H1 (cell line): Measurements from ENCODE around the gene TSPEAR. TPM values are rescaled to one million over a fixed set of nuclear protein-coding genes. Genes with fewer than 3 reads are reported as not detected.

Experiments used
- CTCF ChIA-PET: fragments of 300-600 bp; sonication (Branson Sonifier 250); formaldehyde crosslinking; loops from one replicate; lab custom pipeline; 2021; ENCODE audit not compliant: partially characterized antibody; lab: Charles Lee
- POLR2A ChIA-PET: fragments of 300-600 bp; sonication (Branson Sonifier 250); formaldehyde crosslinking; loops from one replicate; lab custom pipeline; 2021; ENCODE audit warnings: inconsistent platforms; ENCODE audit not compliant: partially characterized antibody; lab: Charles Lee
- DNase-seq, 2 experiments: peaks; one replicate each; pipeline versions ENCODE4 v3.0.0 to v3.0.0-alpha.2; 2010 to 2022; ENCODE audit warnings: low spot score in 2 of 2, low read depth in 1 of 2, mixed read lengths in 1 of 2
- FAIRE-seq: peaks from 2 replicates; lab custom pipeline; 2011; peaks lifted over from hg19 to GRCh38; lab: Jason Lieb, UNC
- H2AFZ ChIP-seq: 2 replicates; pipeline ENCODE4 v1.8.1; 2012; ENCODE audit warnings: low read length, inconsistent platforms
- H2AK5ac ChIP-seq: 2 replicates; pipeline ENCODE4 v1.6.1; 2013; ENCODE audit warnings: low read depth, low read length
- H2BK120ac ChIP-seq: replicated peaks from 2 replicates; pipeline ENCODE3; 2013; ENCODE audit warnings: low read depth, low read length, inconsistent platforms
- H2BK12ac ChIP-seq: 2 replicates; pipeline ENCODE4 v1.6.1; 2013; ENCODE audit warnings: low read depth, low read length
- H2BK15ac ChIP-seq: 2 replicates; pipeline ENCODE4 v1.6.1; 2013; ENCODE audit warnings: low read length
- H2BK20ac ChIP-seq: 2 replicates; pipeline ENCODE4 v1.6.1; 2013; ENCODE audit warnings: low read length
- H2BK5ac ChIP-seq: 2 replicates; pipeline ENCODE4 v1.6.1; 2013; ENCODE audit warnings: low read depth, low read length
- H3K14ac ChIP-seq: 2 replicates; pipeline ENCODE4 v1.6.1; 2013; ENCODE audit warnings: inconsistent platforms; ENCODE audit not compliant: insufficient read length
- H3K18ac ChIP-seq: 2 replicates; pipeline ENCODE4 v1.6.1; 2013; ENCODE audit warnings: low read length; ENCODE audit errors: extremely low read depth
- H3K23ac ChIP-seq: 2 replicates; pipeline ENCODE4 v1.6.1; 2013; ENCODE audit warnings: inconsistent platforms; ENCODE audit not compliant: insufficient read length
- H3K23me2 ChIP-seq: 2 replicates; pipeline ENCODE4 v1.6.1; 2013; ENCODE audit warnings: low read depth, low read length
- H3K27ac ChIP-seq: 2 replicates; pipeline ENCODE4 v1.6.1; 2011; ENCODE audit warnings: low read depth, low read length, inconsistent platforms
- H3K27me3 ChIP-seq, 4 experiments: replicated peaks in 1 of 4; 1 replicate in 1 of 4; 2 replicates in 3 of 4; pipeline versions ENCODE4 v1.6.1 to v1.8.1; 2011 to 2013; ENCODE audit warnings: low read length in 3 of 4, mild to moderate bottlenecking in 3 of 4, inconsistent platforms in 2 of 4, mixed read lengths in 2 of 4, moderate library complexity in 1 of 4; ENCODE audit not compliant: control insufficient read depth in 3 of 4, insufficient read depth in 3 of 4; ENCODE audit errors: extremely low read depth in 1 of 4
- H3K36me3 ChIP-seq, 4 experiments: 2 replicates each; pipeline versions ENCODE4 v1.6.1 to v1.8.1; 2011 to 2013; ENCODE audit warnings: mild to moderate bottlenecking in 4 of 4, low read length in 3 of 4, moderate library complexity in 2 of 4, control low read depth in 1 of 4, inconsistent platforms in 1 of 4; ENCODE audit not compliant: insufficient read depth in 4 of 4, control insufficient read depth in 2 of 4
- H3K4ac ChIP-seq: replicated peaks from 2 replicates; pipeline ENCODE3; 2013; ENCODE audit warnings: low read length, low read depth, mixed read lengths, inconsistent platforms; ENCODE audit not compliant: insufficient read length
- H3K4me1 ChIP-seq, 4 experiments: replicated peaks in 1 of 4; 1 replicate in 1 of 4; 2 replicates in 3 of 4; pipeline versions ENCODE4 v1.6.1 to v1.8.1; 2011 to 2013; ENCODE audit warnings: low read length in 3 of 4, inconsistent platforms in 2 of 4, mixed read lengths in 1 of 4; ENCODE audit not compliant: insufficient read depth in 4 of 4, control insufficient read depth in 3 of 4
- H3K4me2 ChIP-seq, 2 experiments: 2 replicates each; pipeline versions ENCODE4 v1.6.1 to v1.8.1; 2011 to 2013; ENCODE audit warnings: low read depth in 2 of 2, low read length in 2 of 2, control low read depth in 1 of 2, inconsistent platforms in 1 of 2, mild to moderate bottlenecking in 1 of 2; ENCODE audit not compliant: insufficient read depth in 1 of 2
- H3K4me3 ChIP-seq, 4 experiments: fragments of 200-600, 300-600 bp in 1 of 4; sonication (generic), shearing (Covaris generic), sonication (Bioruptor Twin) in 1 of 4; 2 replicates each; pipeline versions ENCODE4 v1.5.1 to v1.8.1; 2011 to 2016; ENCODE audit warnings: low read length in 4 of 4, low read depth in 3 of 4, control low read depth in 2 of 4, inconsistent platforms in 2 of 4, mild to moderate bottlenecking in 2 of 4, mixed read lengths in 1 of 4, moderate library complexity in 1 of 4; ENCODE audit not compliant: insufficient read depth in 2 of 4; ENCODE audit errors: extremely low read depth in 1 of 4
- H3K56ac ChIP-seq: replicated peaks from 2 replicates; pipeline ENCODE3; 2013; ENCODE audit warnings: low read depth, mild to moderate bottlenecking, mixed read lengths, low read length, inconsistent platforms; ENCODE audit not compliant: insufficient read length
- H3K79me1 ChIP-seq: 2 replicates; pipeline ENCODE4 v1.6.1; 2013; ENCODE audit warnings: low read depth, low read length, control low read depth
- H3K79me2 ChIP-seq, 2 experiments: 2 replicates each; pipeline versions ENCODE4 v1.6.1 to v1.8.1; 2012 to 2013; ENCODE audit warnings: low read length in 2 of 2, mild to moderate bottlenecking in 2 of 2, inconsistent platforms in 1 of 2; ENCODE audit not compliant: insufficient read depth in 2 of 2, control insufficient read depth in 1 of 2
- H3K9ac ChIP-seq, 4 experiments: replicated peaks in 1 of 4; 1 replicate in 1 of 4; 2 replicates in 3 of 4; pipeline versions ENCODE4 v1.6.1 to v1.8.1; 2011 to 2013; ENCODE audit warnings: low read depth in 3 of 4, low read length in 3 of 4, control low read depth in 2 of 4, mild to moderate bottlenecking in 2 of 4, moderate library complexity in 2 of 4, inconsistent platforms in 1 of 4; ENCODE audit errors: extremely low read depth in 1 of 4
- H3K9me3 ChIP-seq, 2 experiments: 2 replicates each; pipeline versions ENCODE4 v1.6.1 to v1.8.1; 2012 to 2013; ENCODE audit warnings: mild to moderate bottlenecking in 2 of 2, moderate library complexity in 2 of 2, control low read depth in 1 of 2, inconsistent platforms in 1 of 2, low read depth in 1 of 2, low read length in 1 of 2, mixed read lengths in 1 of 2; ENCODE audit not compliant: insufficient read depth in 2 of 2
- H4K20me1 ChIP-seq, 2 experiments: replicated peaks in 1 of 2; 2 replicates each; pipeline versions ENCODE3 to v1.8.1; 2011 to 2013; ENCODE audit warnings: inconsistent platforms in 2 of 2, low read length in 2 of 2, mild to moderate bottlenecking in 1 of 2; ENCODE audit not compliant: insufficient read depth in 2 of 2, control insufficient read depth in 1 of 2
- H4K5ac ChIP-seq: 2 replicates; pipeline ENCODE4 v1.6.1; 2013; ENCODE audit warnings: low read length, low read depth, mixed read lengths, inconsistent platforms; ENCODE audit not compliant: insufficient read length
- H4K8ac ChIP-seq: 2 replicates; pipeline ENCODE4 v1.8.0; 2013; ENCODE audit warnings: mild to moderate bottlenecking, moderate library complexity, low read length, inconsistent platforms; ENCODE audit not compliant: insufficient read depth; ENCODE audit errors: extremely low read depth
- H4K91ac ChIP-seq: replicated peaks from 2 replicates; pipeline ENCODE3; 2013; ENCODE audit warnings: low read length, mixed read lengths, inconsistent platforms; ENCODE audit not compliant: insufficient read length
- BCL11A ChIP-seq, 2 experiments: IDR thresholded peaks; one replicate each; pipeline ENCODE4 v1.6.1; 2011; ENCODE audit warnings: low read depth in 2 of 2, low read length in 2 of 2, mild to moderate bottlenecking in 2 of 2
- PHF8 ChIP-seq: fragments of 200-600 bp; sonication (generic); conservative IDR thresholded peaks from 2 replicates; pipeline ENCODE4 v1.7.1; 2012; ENCODE audit warnings: low read depth, mild to moderate bottlenecking, inconsistent platforms, low read length, moderate library complexity
- RBBP5 ChIP-seq: IDR thresholded peaks from 2 replicates; pipeline ENCODE4 v1.7.1; 2012; ENCODE audit warnings: low read depth, mild to moderate bottlenecking, inconsistent platforms, low read length, moderate library complexity, borderline replicate concordance
- RNF2 ChIP-seq: fragments of 200-900, 300-1000 bp; sonication (generic); IDR thresholded peaks from 2 replicates; pipeline ENCODE4 v1.7.1; 2016; ENCODE audit warnings: borderline replicate concordance, low read depth, mild to moderate bottlenecking, antibody characterized with exemption, low read length; ENCODE audit not compliant: poor library complexity, severe bottlenecking; ENCODE audit errors: missing control alignments
- SIRT6 ChIP-seq: IDR thresholded peaks from one replicate; pipeline ENCODE4 v1.7.1; 2012; ENCODE audit warnings: low read length, inconsistent platforms
- SP1 ChIP-seq: IDR thresholded peaks from 2 replicates; pipeline ENCODE4 v1.6.1; 2011; ENCODE audit warnings: low read depth, low read length
- TEAD4 ChIP-seq: IDR thresholded peaks from 2 replicates; pipeline ENCODE4 v1.6.1; 2012; ENCODE audit warnings: low read depth, low read length, inconsistent platforms, mixed read lengths
- WGBS, 2 experiments: shearing (Covaris generic) in 1 of 2; methylation state at CpG; one replicate each; pipeline versions ENCODE4 v1.1.6 to v1.1.7; 2013 to 2015; ENCODE audit warnings: low lambda C conversion rate in 2 of 2, mixed read lengths in 2 of 2, inconsistent platforms in 1 of 2, low coverage in 1 of 2, missing lambda C conversion rate in 1 of 2; ENCODE audit not compliant: insufficient replicate concordance in 2 of 2, insufficient coverage in 1 of 2, insufficient read length in 1 of 2; ENCODE audit errors: extremely low coverage in 1 of 2, missing lambda C conversion rate in 1 of 2; 5-methylcytosine and 5-hydroxymethylcytosine counted together
- polyA plus RNA-seq, 7 experiments: library from polyadenylated mRNA; depleted of rRNA in 3 of 7; stranded (reverse) in 5 of 7; unstranded in 2 of 7; fragments of >200 nt in 5 of 7; fragments of 200-250 nt in 2 of 7; gene quantifications; 1 replicate in 5 of 7; 2 replicates in 1 of 7; 4 replicates in 1 of 7; pipeline versions ENCODE4 v1.2.1 to v1.2.3, GENCODE V29; 2011 to 2013; ENCODE audit warnings: missing spikeins in 2 of 7, mixed read lengths in 2 of 7
- total RNA-seq: library from RNA; stranded (reverse); fragmentation: NEBNext Ultra II Directional; extraction: Animal tissue kit (Norgen Biotek cat#: 25700); gene quantifications from 2 replicates; pipeline ENCODE4 v1.2.1, GENCODE V29; 2021
- TF ChIP-seq, protein P1 (sequence below), 3 experiments: IDR thresholded peaks; 1 replicate in 2 of 3; 2 replicates in 1 of 3; pipeline versions ENCODE4 v1.5.1 to v1.6.1; 2011; ENCODE audit warnings: low read length in 3 of 3, mild to moderate bottlenecking in 3 of 3, inconsistent platforms in 2 of 3, low read depth in 1 of 3, moderate library complexity in 1 of 3; ENCODE audit not compliant: insufficient read depth in 1 of 3; ENCODE audit errors: control extremely low read depth in 1 of 3
- TF ChIP-seq, protein P2 (sequence below): IDR thresholded peaks from 2 replicates; pipeline ENCODE4 v1.6.1; 2012; ENCODE audit warnings: inconsistent platforms

TSPEAR gene
- total and polyA plus RNA-seq, 2 of the 8 experiments (the other 6 are each of a cell fraction or from before 2014, with no cell fraction given), result 0.58 to 0.89 TPM

DNA sequence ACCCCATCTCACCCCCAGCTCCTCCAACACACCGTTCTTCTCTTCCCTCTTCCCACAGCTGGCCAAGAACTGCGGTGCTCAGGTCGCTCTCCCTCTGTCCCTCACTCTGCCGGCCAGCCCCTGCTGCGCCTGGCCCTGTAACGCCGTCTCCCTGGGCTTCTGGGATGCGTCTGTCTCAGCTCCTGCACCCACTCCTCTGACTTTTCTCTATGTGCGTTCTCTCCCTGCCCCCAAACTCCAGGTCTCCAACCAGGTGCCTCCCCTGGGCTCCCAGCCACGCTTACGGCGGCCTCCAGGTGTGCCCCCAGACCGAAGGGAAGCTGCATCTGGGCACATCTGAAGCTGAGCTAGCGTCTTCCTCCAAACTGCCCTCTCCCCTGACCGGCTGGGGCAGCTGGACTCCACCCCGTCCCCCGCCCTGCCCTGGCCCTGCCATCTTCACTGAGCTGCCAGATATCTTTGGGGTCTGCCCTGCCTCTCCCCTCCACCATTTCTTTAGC, 11.8 kb downstream of the TSPEAR start:
- Histone ChIP-seq H3K27ac (no peak overlapping the region), H2AFZ (no peak overlapping the region), H3K56ac (no peak overlapping the region), H3K27me3 (peaks cover 0 to 2% (median 0%) of the 10 kb centered on the region in 4 experiments; a peak in 3 of 7 replicates), H3K18ac (peak overlapping the region; percentile 60; the same call in 1 of the 2 replicates), H3K4ac (no peak overlapping the region), H3K23ac (no peak overlapping the region), H2BK12ac (peak overlapping the region; percentile 84; the same call in 1 of the 2 replicates), H3K36me3 (no peaks in the 10 kb centered on the region), H2BK5ac (no peak overlapping the region; the same call in 1 of the 2 replicates), H3K4me1 (peaks cover 3 to 60% (median 42%) of the 10 kb centered on the region in 4 experiments), H3K14ac (no peak overlapping the region), H4K91ac (peak overlapping the region; percentile 81), H3K9ac (no peak overlapping the region), H3K4me2 (no peak overlapping the region), H3K23me2 (peaks cover under 1% of the 10 kb centered on the region; the same call in 1 of the 2 replicates), H4K20me1 (peaks cover 0 to 2% of the 10 kb centered on the region in 2 experiments), H3K79me2 (no peaks in the 10 kb centered on the region), H3K4me3 (no peak overlapping the region), H2BK15ac (0 out of 2 replicates have a peak overlapping the region, but pooled peaks have one; percentile 61), H4K8ac (0 out of 2 replicates have a peak overlapping the region, but pooled peaks have one; percentile 66), H3K79me1 (peaks cover 3% of the 10 kb centered on the region; the same call in 1 of the 2 replicates), H2BK120ac (no peak overlapping the region), H2BK20ac (peak overlapping the region; percentile 80; the same call in 1 of the 2 replicates), H2AK5ac (no peak overlapping the region), H4K5ac (peak overlapping the region; percentile 35), H3K9me3 (no peaks in the 10 kb centered on the region)
- ChIA-PET POLR2A (interaction anchor here (0.9 to 1.2 kb wide), 3 partner anchors 9 to 94 kb away, joined by 3 to 4 read pairs (median 3); no protein-coding TSS in a partner anchor), CTCF (interaction anchor here (0.6 to 3.5 kb wide), 8 partner anchors 9 to 250 kb away, joined by 3 to 15 read pairs (median 3); partner anchors contain the start of gene KRTAP10-6)
- 75% methylated on average over 16 of the region's 17 CpGs; no CpG with 5 or more reads in 1 of the 2 experiments for WGBS, 2 experiments
- no peak for FAIRE-seq
- no peak for DNase-seq
- TF ChIP-seq PHF8, result no peak
- TF ChIP-seq, protein P1, sequence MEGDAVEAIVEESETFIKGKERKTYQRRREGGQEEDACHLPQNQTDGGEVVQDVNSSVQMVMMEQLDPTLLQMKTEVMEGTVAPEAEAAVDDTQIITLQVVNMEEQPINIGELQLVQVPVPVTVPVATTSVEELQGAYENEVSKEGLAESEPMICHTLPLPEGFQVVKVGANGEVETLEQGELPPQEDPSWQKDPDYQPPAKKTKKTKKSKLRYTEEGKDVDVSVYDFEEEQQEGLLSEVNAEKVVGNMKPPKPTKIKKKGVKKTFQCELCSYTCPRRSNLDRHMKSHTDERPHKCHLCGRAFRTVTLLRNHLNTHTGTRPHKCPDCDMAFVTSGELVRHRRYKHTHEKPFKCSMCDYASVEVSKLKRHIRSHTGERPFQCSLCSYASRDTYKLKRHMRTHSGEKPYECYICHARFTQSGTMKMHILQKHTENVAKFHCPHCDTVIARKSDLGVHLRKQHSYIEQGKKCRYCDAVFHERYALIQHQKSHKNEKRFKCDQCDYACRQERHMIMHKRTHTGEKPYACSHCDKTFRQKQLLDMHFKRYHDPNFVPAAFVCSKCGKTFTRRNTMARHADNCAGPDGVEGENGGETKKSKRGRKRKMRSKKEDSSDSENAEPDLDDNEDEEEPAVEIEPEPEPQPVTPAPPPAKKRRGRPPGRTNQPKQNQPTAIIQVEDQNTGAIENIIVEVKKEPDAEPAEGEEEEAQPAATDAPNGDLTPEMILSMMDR (IDR thresholded peaks at IDR 0.05; ENCODE audit: control extremely low read depth in 1 of 3, insufficient read depth in 1 of 3, low read depth in 1 of 3, low read length in 3 of 3), result no peak
- TF ChIP-seq BCL11A (IDR thresholded peaks at IDR 0.05; ENCODE audit: low read depth in 2 of 2, low read length in 2 of 2), result no peak
- TF ChIP-seq SP1, result no peak
- TF ChIP-seq RNF2, result no peak
- no peak for TF ChIP-seq RBBP5
- no peak for TF ChIP-seq SIRT6
- TF ChIP-seq TEAD4, result no peak
- TF ChIP-seq, protein P2, sequence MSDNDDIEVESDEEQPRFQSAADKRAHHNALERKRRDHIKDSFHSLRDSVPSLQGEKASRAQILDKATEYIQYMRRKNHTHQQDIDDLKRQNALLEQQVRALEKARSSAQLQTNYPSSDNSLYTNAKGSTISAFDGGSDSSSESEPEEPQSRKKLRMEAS, result no peak
